ENCODE measurements around the gene NFATC3. TPM values are rescaled to one million over a fixed set of nuclear protein-coding genes. Genes with fewer than 3 reads are reported as not detected.

Gene NFATC3
- total RNA-seq, 5 donors from 2014 or later (not counting 1 experiment from before 2014, with no cell fraction given) = 111 to 144 (median 116) TPM

DNA sequence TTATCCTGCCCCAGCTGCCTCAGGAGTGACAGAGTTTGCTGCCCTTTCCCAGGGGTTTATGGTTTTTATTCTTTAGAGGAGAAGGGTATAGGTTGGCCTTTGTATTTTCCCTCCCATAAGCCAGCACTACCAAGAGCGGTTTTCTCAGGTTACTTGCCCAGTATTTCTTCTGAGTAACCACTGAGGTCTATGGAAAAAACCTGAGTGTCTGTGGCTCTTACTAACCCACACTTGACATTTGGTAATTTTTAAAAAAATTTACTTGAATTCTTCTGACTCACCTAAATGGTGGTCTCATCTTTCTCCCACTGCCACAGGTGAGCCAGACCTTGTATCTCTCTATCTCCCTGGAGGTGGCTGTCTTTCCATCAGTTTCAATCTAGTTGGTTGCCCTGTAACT is 185.2 kb downstream of the NFATC3 start:
- H3K36me3 Mint-ChIP-seq = peaks cover 24% of the 10 kb centered on the region
- WGBS (ENCODE audit: insufficient coverage) = no CpG with 5 or more reads among the region's 1 CpG

GRCh38 chr16:68272507-68273209 is 187.5 kb downstream of the NFATC3 start:
- H3K4me3 ChIP-seq (ENCODE audit: control insufficient read depth in 1 of 2, extremely low read depth in 1 of 2, low read length in 1 of 2) = peak overlapping the region; percentile 5 to 6
- H3K4me1 ChIP-seq (ENCODE audit: control insufficient read depth in 1 of 2, extremely low read depth in 1 of 2, insufficient read depth in 2 of 2, low read length in 2 of 2) = peaks cover 82 to 96% of the 10 kb centered on the region in 2 experiments
- peaks cover 4 to 42% of the 10 kb centered on the region in 2 donors for H3K36me3 ChIP-seq (ENCODE audit: control insufficient read depth in 2 of 2, extremely low read depth in 1 of 2, insufficient read depth in 1 of 2, low read length in 1 of 2)
- no peaks in the 10 kb centered on the region for H3K9me3 ChIP-seq
- H3K27ac ChIP-seq (ENCODE audit: low read length) = peak overlapping the region; percentile 75
- H3K4me1 Mint-ChIP-seq = peaks cover 87 to 92% (median 87%) of the 10 kb centered on the region in 3 donors
- peak overlapping the region; percentile 50 to 80 (median 73) for H3K4me3 Mint-ChIP-seq
- ChIA-PET POLR2A (interaction anchor here (0.6 to 1.7 kb wide), 5 partner anchors 9 to 860 kb away, joined by 4 to 12 read pairs (median 8); partner anchors contain the start of gene SLC7A6 (in 1 of the 2)), CTCF (interaction anchor here (0.6 to 2.0 kb wide), 10 partner anchors 9 to 249 kb away, joined by 3 to 14 read pairs (median 6); partner anchors contain the start of genes SLC7A6 (in 2 of the 2), DDX28 (in 1 of the 2) and DUS2 (in 1 of the 2))
- no peaks in the 10 kb centered on the region for H3K27me3 ChIP-seq (replicated peaks in 1 of 2; ENCODE audit: control insufficient read depth in 2 of 2, extremely low read depth in 1 of 2, insufficient read depth in 2 of 2, low read length in 1 of 2)
- no peaks in the 10 kb centered on the region for H3K27me3 Mint-ChIP-seq
- peak overlapping the region; percentile 98 to 100 for H3K27ac Mint-ChIP-seq
- WGBS (ENCODE audit: insufficient coverage) = no CpG with 5 or more reads among the region's 4 CpGs
- peak; percentile 58 to 70 (median 64) for ATAC-seq (replicated peaks in 1 of 4)
- peaks cover 29% of the 10 kb centered on the region for H3K36me3 Mint-ChIP-seq
- peak; percentile 58 to 84 (median 76) for DNase-seq
- H3K9me3 Mint-ChIP-seq = no peaks in the 10 kb centered on the region

More for the DNA sequence above, 185.2 kb downstream of the NFATC3 start:
- Histone ChIP-seq H3K27me3 (replicated peaks in 1 of 2; ENCODE audit: control insufficient read depth in 2 of 2, extremely low read depth in 1 of 2, insufficient read depth in 2 of 2, low read length in 1 of 2) (no peaks in the 10 kb centered on the region), H3K9me3 (no peaks in the 10 kb centered on the region), H3K36me3 (ENCODE audit: control insufficient read depth in 2 of 2, extremely low read depth in 1 of 2, insufficient read depth in 1 of 2, low read length in 1 of 2) (peaks cover 4 to 41% of the 10 kb centered on the region in 2 donors), H3K4me3 (ENCODE audit: control insufficient read depth in 1 of 2, extremely low read depth in 1 of 2, low read length in 1 of 2) (peak overlapping the region in 1 of 2 donors; percentile 15), H3K27ac (ENCODE audit: low read length) (peak overlapping the region; percentile 75), H3K4me1 (ENCODE audit: control insufficient read depth in 1 of 2, extremely low read depth in 1 of 2, insufficient read depth in 2 of 2, low read length in 2 of 2) (peaks cover 79 to 95% of the 10 kb centered on the region in 2 experiments)
- CTCF ChIA-PET = interaction anchor here (0.6 to 0.7 kb wide), 2 partner anchors 9 to 10 kb away, joined by 3 read pairs; no protein-coding TSS in a partner anchor
- H3K4me3 Mint-ChIP-seq = peak overlapping the region in 1 of 3 donors; percentile 51
- DNase-seq = peak in 1 of 35 experiments; percentile 36
- H3K4me1 Mint-ChIP-seq = peaks cover 89 to 94% (median 94%) of the 10 kb centered on the region in 3 donors
- peak overlapping the region; percentile 98 to 100 for H3K27ac Mint-ChIP-seq
- no peaks in the 10 kb centered on the region for H3K9me3 Mint-ChIP-seq
- H3K27me3 Mint-ChIP-seq = no peaks in the 10 kb centered on the region
- no peak for ATAC-seq (replicated peaks in 1 of 4)
- POLR2A ChIA-PET = interaction anchor here (0.6 to 1.5 kb wide), 3 partner anchors 15 to 177 kb away, joined by 3 to 5 read pairs (median 3); no protein-coding TSS in a partner anchor

GRCh38 chr16:68273459-68273858 is 188.3 kb downstream of the NFATC3 start:
- ChIA-PET CTCF (interaction anchor here (0.6 to 2.0 kb wide), 9 partner anchors 9 to 68 kb away, joined by 3 to 14 read pairs (median 7); partner anchors contain the start of gene SLC7A6 (in 2 of the 2)), POLR2A (interaction anchor here (1.0 to 1.7 kb wide), 3 partner anchors 9 to 15 kb away, joined by 8 to 12 read pairs (median 8); partner anchors contain the start of gene SLC7A6 (in 1 of the 2))
- H3K27ac ChIP-seq (ENCODE audit: low read length) = peak overlapping the region; percentile 75
- Mint-ChIP-seq H3K4me1 (peaks cover 79 to 84% (median 79%) of the 10 kb centered on the region in 3 donors), H3K36me3 (peaks cover 29% of the 10 kb centered on the region), H3K9me3 (no peaks in the 10 kb centered on the region), H3K27me3 (no peaks in the 10 kb centered on the region), H3K27ac (peak overlapping the region; percentile 98 to 100), H3K4me3 (peak overlapping the region; percentile 50 to 80 (median 73))
- ATAC-seq (replicated peaks in 1 of 4) (no peak), DNase-seq (no peak)
- 92% methylated on average over 2 of the region's 5 CpGs for WGBS (ENCODE audit: insufficient coverage)
- H3K36me3 ChIP-seq (ENCODE audit: control insufficient read depth in 2 of 2, extremely low read depth in 1 of 2, insufficient read depth in 1 of 2, low read length in 1 of 2) = peaks cover 4 to 35% of the 10 kb centered on the region in 2 donors
- peaks cover 77 to 93% of the 10 kb centered on the region in 2 experiments for H3K4me1 ChIP-seq (ENCODE audit: control insufficient read depth in 1 of 2, extremely low read depth in 1 of 2, insufficient read depth in 2 of 2, low read length in 2 of 2)
- no peaks in the 10 kb centered on the region for H3K9me3 ChIP-seq
- H3K27me3 ChIP-seq (replicated peaks in 1 of 2; ENCODE audit: control insufficient read depth in 2 of 2, extremely low read depth in 1 of 2, insufficient read depth in 2 of 2, low read length in 1 of 2) = no peaks in the 10 kb centered on the region
- no peak overlapping the region for H3K4me3 ChIP-seq (ENCODE audit: control insufficient read depth in 1 of 2, extremely low read depth in 1 of 2, low read length in 1 of 2)

GRCh38 chr16:68273896-68274295 is 188.7 kb downstream of the NFATC3 start:
- ChIA-PET CTCF (interaction anchor here (0.6 to 2.0 kb wide), 3 partner anchors 10 to 68 kb away, joined by 3 to 11 read pairs (median 3); partner anchors contain the start of gene SLC7A6 (in 1 of the 2)), POLR2A (interaction anchor here in 1 of 2 donors (0.6 kb wide), 1 partner anchor 23 kb away, joined by 4 read pairs; no protein-coding TSS in a partner anchor)
- Histone ChIP-seq H3K4me3 (ENCODE audit: control insufficient read depth in 1 of 2, extremely low read depth in 1 of 2, low read length in 1 of 2) (no peak overlapping the region), H3K27ac (ENCODE audit: low read length) (peak overlapping the region; percentile 75), H3K9me3 (no peaks in the 10 kb centered on the region), H3K36me3 (ENCODE audit: control insufficient read depth in 2 of 2, extremely low read depth in 1 of 2, insufficient read depth in 1 of 2, low read length in 1 of 2) (peaks cover 4 to 35% of the 10 kb centered on the region in 2 donors), H3K4me1 (ENCODE audit: control insufficient read depth in 1 of 2, extremely low read depth in 1 of 2, insufficient read depth in 2 of 2, low read length in 2 of 2) (peaks cover 74 to 91% of the 10 kb centered on the region in 2 experiments), H3K27me3 (replicated peaks in 1 of 2; ENCODE audit: control insufficient read depth in 2 of 2, extremely low read depth in 1 of 2, insufficient read depth in 2 of 2, low read length in 1 of 2) (no peaks in the 10 kb centered on the region)
- H3K27me3 Mint-ChIP-seq = no peaks in the 10 kb centered on the region
- H3K4me3 Mint-ChIP-seq = peak overlapping the region; percentile 19 to 80 (median 73)
- H3K4me1 Mint-ChIP-seq = peaks cover 75 to 80% (median 76%) of the 10 kb centered on the region in 3 donors
- H3K27ac Mint-ChIP-seq = peak overlapping the region; percentile 98 to 100
- H3K36me3 Mint-ChIP-seq = peaks cover 29% of the 10 kb centered on the region
- WGBS (ENCODE audit: insufficient coverage) = no CpG with 5 or more reads among the region's 8 CpGs
- DNase-seq (no peak), ATAC-seq (replicated peaks in 1 of 4) (no peak)
- no peaks in the 10 kb centered on the region for H3K9me3 Mint-ChIP-seq

- CTCF ChIA-PET = interaction anchor here in 1 of 2 donors (0.6 kb wide), 1 partner anchor 55 kb away, joined by 3 read pairs; no protein-coding TSS in a partner anchor
- H3K27me3 Mint-ChIP-seq = no peaks in the 10 kb centered on the region
- no peak for ATAC-seq (replicated peaks in 1 of 4)
- POLR2A ChIA-PET = interaction anchor here in 1 of 2 donors (0.6 kb wide), 1 partner anchor 23 kb away, joined by 4 read pairs; no protein-coding TSS in a partner anchor
- WGBS (ENCODE audit: insufficient coverage) = 88% methylated on average over 3 of the region's 4 CpGs
- H3K4me1 Mint-ChIP-seq = peaks cover 73 to 79% (median 75%) of the 10 kb centered on the region in 3 donors
- Histone ChIP-seq H3K4me1 (ENCODE audit: control insufficient read depth in 1 of 2, extremely low read depth in 1 of 2, insufficient read depth in 2 of 2, low read length in 2 of 2) (peaks cover 74 to 94% of the 10 kb centered on the region in 2 experiments), H3K4me3 (ENCODE audit: control insufficient read depth in 1 of 2, extremely low read depth in 1 of 2, low read length in 1 of 2) (peak overlapping the region in 1 of 2 donors; percentile 27), H3K27ac (ENCODE audit: low read length) (peak overlapping the region; percentile 75), H3K9me3 (no peaks in the 10 kb centered on the region), H3K36me3 (ENCODE audit: control insufficient read depth in 2 of 2, extremely low read depth in 1 of 2, insufficient read depth in 1 of 2, low read length in 1 of 2) (peaks cover 4 to 37% of the 10 kb centered on the region in 2 donors), H3K27me3 (replicated peaks in 1 of 2; ENCODE audit: control insufficient read depth in 2 of 2, extremely low read depth in 1 of 2, insufficient read depth in 2 of 2, low read length in 1 of 2) (no peaks in the 10 kb centered on the region)
- DNase-seq = no peak
- H3K36me3 Mint-ChIP-seq = peaks cover 32% of the 10 kb centered on the region
- peak overlapping the region; percentile 98 to 100 for H3K27ac Mint-ChIP-seq
- H3K9me3 Mint-ChIP-seq = no peaks in the 10 kb centered on the region
- H3K4me3 Mint-ChIP-seq = peak overlapping the region in 2 of 3 donors; percentile 73 to 80
Measured at GRCh38 chr16:68274441-68274840, 189.3 kb downstream of the NFATC3 start.
